ENCODE measurements around the gene GAPVD1.
"Not testable (repeated sequence)": the region's sequence is repeated elsewhere in the genome, so short reads cannot be mapped to it uniquely, and the experiment has no call there.

DNA sequence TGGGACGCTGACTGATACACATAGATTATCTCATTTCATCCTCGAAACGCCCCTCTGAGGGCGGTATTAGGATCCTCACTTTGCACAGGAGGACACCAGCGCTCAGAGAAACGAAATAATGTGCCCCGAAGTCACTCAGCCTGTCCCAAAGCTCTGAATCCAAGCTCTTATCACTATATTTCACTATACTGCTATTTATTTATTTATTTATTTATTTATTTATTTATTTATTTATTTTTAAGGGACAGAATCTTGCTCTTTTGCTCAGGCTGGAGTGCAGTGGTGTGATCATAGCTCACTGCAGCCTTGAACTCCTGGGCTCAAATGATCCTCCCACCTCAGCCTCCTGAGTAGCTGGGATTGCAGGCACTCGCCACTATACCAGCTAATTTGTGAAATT lies 138.6 kb downstream of the GAPVD1 start:
- TF ChIP-seq EZH2phosphoT487 (IDR thresholded peaks at IDR 0.05; ENCODE audit: low read length); CTCF (IDR thresholded peaks at IDR 0.05; ENCODE audit: low read length); EZH2 (optimal IDR thresholded peaks at IDR 0.05; ENCODE audit: low read depth, low read length): not testable (repeated sequence)

Measured in MM.1S (cell line).